Liver (tissue), 9 donors: ENCODE data around the gene OR4K5. TPM values are rescaled to one million over a fixed set of nuclear protein-coding genes. Genes with fewer than 3 reads are reported as not detected.
A peak's percentile ranks its signal among the peaks of the same experiment; 100 is the strongest.

Experiments
- DNase-seq: peaks from one replicate; pipeline ENCODE4 v3.0.0-alpha.2; 2017; ENCODE audit warnings: low spot score
- H3K27ac ChIP-seq, 2 donors: one replicate each; pipeline ENCODE4 v1.7.0; 2013; ENCODE audit warnings: inconsistent platforms in 2 of 2, low read length in 2 of 2, control low read depth in 1 of 2, low read depth in 1 of 2, mild to moderate bottlenecking in 1 of 2
- H3K27me3 ChIP-seq, 4 donors: one replicate each; pipeline versions ENCODE4 v1.6.1 to v1.7.0; 2013; ENCODE audit warnings: low read length in 3 of 4, inconsistent platforms in 1 of 4, mild to moderate bottlenecking in 1 of 4, moderate library complexity in 1 of 4; ENCODE audit not compliant: control insufficient read depth in 4 of 4, insufficient read depth in 4 of 4
- H3K36me3 ChIP-seq, 4 donors: one replicate each; pipeline versions ENCODE4 v1.6.1 to v1.7.0; 2013; ENCODE audit warnings: low read length in 3 of 4, mild to moderate bottlenecking in 3 of 4, low read depth in 1 of 4, moderate library complexity in 1 of 4; ENCODE audit not compliant: control insufficient read depth in 4 of 4, insufficient read depth in 3 of 4
- H3K4me1 ChIP-seq, 4 donors: one replicate each; pipeline versions ENCODE4 v1.6.1 to v1.7.0; 2013; ENCODE audit warnings: low read length in 3 of 4, mild to moderate bottlenecking in 3 of 4, moderate library complexity in 1 of 4; ENCODE audit not compliant: control insufficient read depth in 4 of 4, insufficient read depth in 4 of 4
- H3K4me3 ChIP-seq, 3 donors: one replicate each; pipeline versions ENCODE4 v1.6.1 to v1.7.0; 2013; ENCODE audit warnings: low read length in 3 of 3, control low read depth in 1 of 3, low read depth in 1 of 3, mild to moderate bottlenecking in 1 of 3
- H3K9ac ChIP-seq, 2 donors: one replicate each; pipeline ENCODE4 v1.7.0; 2013; ENCODE audit warnings: low read length in 2 of 2, mild to moderate bottlenecking in 2 of 2, moderate library complexity in 2 of 2, control low read depth in 1 of 2, low read depth in 1 of 2
- H3K9me3 ChIP-seq, 4 donors: one replicate each; pipeline versions ENCODE4 v1.6.1 to v1.7.0; 2013; ENCODE audit warnings: low read length in 3 of 4; ENCODE audit not compliant: control insufficient read depth in 4 of 4
- EGR1 ChIP-seq, 2 donors: IDR thresholded peaks; 2 replicates each; pipeline ENCODE4 v1.6.1; 2016 to 2018; ENCODE audit warnings: antibody characterized with exemption in 2 of 2, low read depth in 2 of 2
- FOXA1 ChIP-seq: IDR thresholded peaks from 2 replicates; pipeline ENCODE4 v1.6.1; 2016; ENCODE audit warnings: antibody characterized with exemption
- FOXA2 ChIP-seq: IDR thresholded peaks from 2 replicates; pipeline ENCODE4 v1.6.1; 2016; ENCODE audit warnings: antibody characterized with exemption
- GABPA ChIP-seq, 2 donors: IDR thresholded peaks in 1 of 2; conservative IDR thresholded peaks in 1 of 2; 2 replicates each; pipeline ENCODE4 v1.6.1; 2016; ENCODE audit warnings: antibody characterized with exemption in 2 of 2, mild to moderate bottlenecking in 1 of 2, moderate library complexity in 1 of 2
- HNF4A ChIP-seq, 2 donors: conservative IDR thresholded peaks; 2 replicates each; pipeline ENCODE4 v1.6.1; 2016; ENCODE audit warnings: antibody characterized with exemption in 2 of 2, mild to moderate bottlenecking in 2 of 2
- HNF4G ChIP-seq: IDR thresholded peaks from 2 replicates; pipeline ENCODE4 v1.6.1; 2016; ENCODE audit warnings: antibody characterized with exemption
- JUND ChIP-seq, 2 donors: IDR thresholded peaks; 2 replicates each; pipeline ENCODE4 v1.6.1; 2016; ENCODE audit warnings: antibody characterized with exemption in 2 of 2
- NR2F2 ChIP-seq: IDR thresholded peaks from 2 replicates; pipeline ENCODE4 v1.6.1; 2016; ENCODE audit warnings: antibody characterized with exemption
- RAD21 ChIP-seq, 2 donors: IDR thresholded peaks; 2 replicates each; pipeline ENCODE4 v1.6.1; 2016; ENCODE audit warnings: antibody characterized with exemption in 2 of 2, mild to moderate bottlenecking in 2 of 2
- RXRA ChIP-seq, 2 donors: IDR thresholded peaks; 2 replicates each; pipeline ENCODE4 v1.6.1; 2017 to 2018; ENCODE audit warnings: antibody characterized with exemption in 2 of 2, mild to moderate bottlenecking in 1 of 2
- SP1 ChIP-seq: IDR thresholded peaks from 2 replicates; pipeline ENCODE4 v1.6.1; 2018; ENCODE audit warnings: antibody characterized with exemption, mild to moderate bottlenecking
- TAF1 ChIP-seq: conservative IDR thresholded peaks from 2 replicates; pipeline ENCODE4 v1.6.1; 2016; ENCODE audit warnings: antibody characterized with exemption, mild to moderate bottlenecking
- YY1 ChIP-seq: IDR thresholded peaks from 2 replicates; pipeline ENCODE4 v1.6.1; 2016; ENCODE audit warnings: antibody characterized with exemption, mild to moderate bottlenecking
- WGBS: extraction: QIAGEN DNeasy Blood & Tissue Kit; methylation state at CpG from one replicate; pipeline ENCODE4 v1.1.7; 2013; 5-methylcytosine and 5-hydroxymethylcytosine counted together
- polyA plus RNA-seq, 2 donors: library from polyadenylated mRNA; stranded (reverse) in 1 of 2; unstranded in 1 of 2; fragments of 200-250 nt in 1 of 2; fragments of >200 nt in 1 of 2; fragmentation: Nextera tagmentation in 1 of 2; extraction: Ambion mirVana in 1 of 2; gene quantifications; one replicate each; pipeline versions ENCODE4 v1.2.1 to v1.2.3, GENCODE V29; 2013 to 2015
- total RNA-seq, 2 donors: library from RNA; depleted of rRNA; stranded (reverse); fragments of >200 nt; gene quantifications; one replicate each; pipeline ENCODE4 v1.2.3, GENCODE V29; 2014
- TF ChIP-seq, protein P1 (sequence below): fragments of 150-350 bp; IDR thresholded peaks from 2 replicates; pipeline ENCODE4 v1.5.1; 2017; ENCODE audit warnings: improper control_type of control experiment, low read depth, low read length; ENCODE audit not compliant: missing input control
- TF ChIP-seq, protein P2 (sequence below): IDR thresholded peaks from 2 replicates; pipeline ENCODE4 v1.6.1; 2016; ENCODE audit warnings: antibody characterized with exemption
- TF ChIP-seq, protein P3 (sequence below): IDR thresholded peaks from 2 replicates; pipeline ENCODE4 v1.6.1; 2016; ENCODE audit warnings: antibody characterized with exemption, mild to moderate bottlenecking
- TF ChIP-seq, protein P4 (sequence below): IDR thresholded peaks from 2 replicates; pipeline ENCODE4 v1.6.1; 2016; ENCODE audit warnings: antibody characterized with exemption
- TF ChIP-seq, protein P5 (sequence below): IDR thresholded peaks from 2 replicates; pipeline ENCODE4 v1.6.1; 2016; ENCODE audit warnings: antibody characterized with exemption
- donor health status: healthy.
- donor health status: healthy.
- donor health status: healthy.
- donor health status: healthy.
- donor health status: healthy.

OR4K5 gene
- total and polyA plus RNA-seq, 4 donors: not detected

DNA sequence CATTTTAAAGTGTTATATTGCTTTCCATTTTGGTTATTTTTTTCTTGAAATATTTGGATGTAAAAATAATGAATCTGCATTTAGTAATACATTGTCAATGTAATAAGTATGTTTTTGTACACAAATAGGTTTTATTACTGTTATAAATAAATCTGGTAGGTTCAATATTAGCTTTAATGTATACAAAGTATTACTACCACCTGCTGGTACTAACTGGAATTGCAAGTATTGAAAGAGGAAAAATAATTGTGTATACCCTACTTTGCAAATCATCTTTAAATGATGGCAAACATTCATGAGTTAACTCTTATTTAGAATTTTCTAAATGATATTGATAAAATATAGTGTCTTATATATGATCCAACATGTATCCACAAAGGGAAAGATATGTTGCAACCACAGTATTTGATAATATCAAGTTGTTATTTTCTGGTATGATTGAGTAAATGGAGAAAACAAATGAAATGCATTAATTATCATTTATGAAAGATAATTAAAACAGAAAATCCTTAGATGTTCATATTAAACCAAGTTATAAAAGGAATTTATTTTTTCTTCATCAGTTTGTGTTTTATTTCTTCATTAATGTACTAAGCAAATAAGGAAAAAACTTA lies 42.3 kb upstream of the OR4K5 start:
- Histone ChIP-seq H3K4me3 (no peak overlapping the region), H3K27ac (no peak overlapping the region), H3K36me3 (no peaks in the 10 kb centered on the region), H3K9me3 (no peaks in the 10 kb centered on the region), H3K9ac (no peak overlapping the region), H3K27me3 (no peaks in the 10 kb centered on the region), H3K4me1 (no peaks in the 10 kb centered on the region)
- DNase-seq: no peak
- peak in 1 of 2 donors; percentile 38 for TF ChIP-seq RAD21 (IDR thresholded peaks at IDR 0.05)
- TF ChIP-seq SP1: no peak
- TF ChIP-seq, protein P1, sequence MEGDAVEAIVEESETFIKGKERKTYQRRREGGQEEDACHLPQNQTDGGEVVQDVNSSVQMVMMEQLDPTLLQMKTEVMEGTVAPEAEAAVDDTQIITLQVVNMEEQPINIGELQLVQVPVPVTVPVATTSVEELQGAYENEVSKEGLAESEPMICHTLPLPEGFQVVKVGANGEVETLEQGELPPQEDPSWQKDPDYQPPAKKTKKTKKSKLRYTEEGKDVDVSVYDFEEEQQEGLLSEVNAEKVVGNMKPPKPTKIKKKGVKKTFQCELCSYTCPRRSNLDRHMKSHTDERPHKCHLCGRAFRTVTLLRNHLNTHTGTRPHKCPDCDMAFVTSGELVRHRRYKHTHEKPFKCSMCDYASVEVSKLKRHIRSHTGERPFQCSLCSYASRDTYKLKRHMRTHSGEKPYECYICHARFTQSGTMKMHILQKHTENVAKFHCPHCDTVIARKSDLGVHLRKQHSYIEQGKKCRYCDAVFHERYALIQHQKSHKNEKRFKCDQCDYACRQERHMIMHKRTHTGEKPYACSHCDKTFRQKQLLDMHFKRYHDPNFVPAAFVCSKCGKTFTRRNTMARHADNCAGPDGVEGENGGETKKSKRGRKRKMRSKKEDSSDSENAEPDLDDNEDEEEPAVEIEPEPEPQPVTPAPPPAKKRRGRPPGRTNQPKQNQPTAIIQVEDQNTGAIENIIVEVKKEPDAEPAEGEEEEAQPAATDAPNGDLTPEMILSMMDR: peak; percentile 39
- TF ChIP-seq HNF4G: no peak

DNA sequence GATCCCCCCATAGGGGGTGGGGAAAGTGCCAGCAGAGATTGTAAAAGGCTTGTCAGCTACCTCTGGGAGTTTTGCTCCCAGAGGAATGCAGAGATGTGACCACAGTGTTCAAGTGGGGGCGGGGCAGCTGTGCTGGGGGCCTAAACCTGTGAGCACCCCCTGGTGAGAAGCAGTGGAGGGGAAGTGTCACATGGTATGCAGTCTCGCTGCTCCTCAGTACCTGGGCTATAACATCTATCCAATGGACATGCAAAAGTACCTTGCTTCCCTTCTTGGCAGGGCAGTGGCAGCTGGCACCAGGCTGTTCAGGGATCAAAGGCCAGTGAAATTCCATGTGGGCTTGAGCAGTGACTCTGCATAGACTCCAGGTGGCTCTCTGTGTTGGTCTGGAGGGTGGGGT lies 25.1 kb upstream of the OR4K5 start:
- Histone ChIP-seq H3K9ac (no peak overlapping the region), H3K27ac (no peak overlapping the region), H3K36me3 (no peaks in the 10 kb centered on the region), H3K4me3 (peak overlapping the region in 1 of 3 donors; percentile 56), H3K9me3 (peaks cover 2 to 24% (median 11%) of the 10 kb centered on the region in 4 donors), H3K27me3 (no peaks in the 10 kb centered on the region), H3K4me1 (no peaks in the 10 kb centered on the region)
- DNase-seq: no peak
- 50% methylated on average over 2 of the region's 2 CpGs for WGBS
- TF ChIP-seq, protein P2, sequence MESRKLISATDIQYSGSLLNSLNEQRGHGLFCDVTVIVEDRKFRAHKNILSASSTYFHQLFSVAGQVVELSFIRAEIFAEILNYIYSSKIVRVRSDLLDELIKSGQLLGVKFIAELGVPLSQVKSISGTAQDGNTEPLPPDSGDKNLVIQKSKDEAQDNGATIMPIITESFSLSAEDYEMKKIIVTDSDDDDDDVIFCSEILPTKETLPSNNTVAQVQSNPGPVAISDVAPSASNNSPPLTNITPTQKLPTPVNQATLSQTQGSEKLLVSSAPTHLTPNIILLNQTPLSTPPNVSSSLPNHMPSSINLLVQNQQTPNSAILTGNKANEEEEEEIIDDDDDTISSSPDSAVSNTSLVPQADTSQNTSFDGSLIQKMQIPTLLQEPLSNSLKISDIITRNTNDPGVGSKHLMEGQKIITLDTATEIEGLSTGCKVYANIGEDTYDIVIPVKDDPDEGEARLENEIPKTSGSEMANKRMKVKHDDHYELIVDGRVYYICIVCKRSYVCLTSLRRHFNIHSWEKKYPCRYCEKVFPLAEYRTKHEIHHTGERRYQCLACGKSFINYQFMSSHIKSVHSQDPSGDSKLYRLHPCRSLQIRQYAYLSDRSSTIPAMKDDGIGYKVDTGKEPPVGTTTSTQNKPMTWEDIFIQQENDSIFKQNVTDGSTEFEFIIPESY: no peak
- TF ChIP-seq RXRA (IDR thresholded peaks at IDR 0.05) (no peak), JUND (IDR thresholded peaks at IDR 0.05) (no peak), HNF4A (conservative IDR thresholded peaks at IDR 0.05) (no peak), YY1 (no peak), HNF4G (no peak), TAF1 (no peak), GABPA (IDR thresholded peaks at IDR 0.05 in 1 of 2, conservative IDR thresholded peaks at IDR 0.05 in 1 of 2) (no peak), RAD21 (IDR thresholded peaks at IDR 0.05) (no peak), SP1 (no peak), FOXA1 (no peak), NR2F2 (no peak), EGR1 (IDR thresholded peaks at IDR 0.05; ENCODE audit: low read depth in 2 of 2) (no peak), FOXA2 (no peak)
- TF ChIP-seq, protein P3, sequence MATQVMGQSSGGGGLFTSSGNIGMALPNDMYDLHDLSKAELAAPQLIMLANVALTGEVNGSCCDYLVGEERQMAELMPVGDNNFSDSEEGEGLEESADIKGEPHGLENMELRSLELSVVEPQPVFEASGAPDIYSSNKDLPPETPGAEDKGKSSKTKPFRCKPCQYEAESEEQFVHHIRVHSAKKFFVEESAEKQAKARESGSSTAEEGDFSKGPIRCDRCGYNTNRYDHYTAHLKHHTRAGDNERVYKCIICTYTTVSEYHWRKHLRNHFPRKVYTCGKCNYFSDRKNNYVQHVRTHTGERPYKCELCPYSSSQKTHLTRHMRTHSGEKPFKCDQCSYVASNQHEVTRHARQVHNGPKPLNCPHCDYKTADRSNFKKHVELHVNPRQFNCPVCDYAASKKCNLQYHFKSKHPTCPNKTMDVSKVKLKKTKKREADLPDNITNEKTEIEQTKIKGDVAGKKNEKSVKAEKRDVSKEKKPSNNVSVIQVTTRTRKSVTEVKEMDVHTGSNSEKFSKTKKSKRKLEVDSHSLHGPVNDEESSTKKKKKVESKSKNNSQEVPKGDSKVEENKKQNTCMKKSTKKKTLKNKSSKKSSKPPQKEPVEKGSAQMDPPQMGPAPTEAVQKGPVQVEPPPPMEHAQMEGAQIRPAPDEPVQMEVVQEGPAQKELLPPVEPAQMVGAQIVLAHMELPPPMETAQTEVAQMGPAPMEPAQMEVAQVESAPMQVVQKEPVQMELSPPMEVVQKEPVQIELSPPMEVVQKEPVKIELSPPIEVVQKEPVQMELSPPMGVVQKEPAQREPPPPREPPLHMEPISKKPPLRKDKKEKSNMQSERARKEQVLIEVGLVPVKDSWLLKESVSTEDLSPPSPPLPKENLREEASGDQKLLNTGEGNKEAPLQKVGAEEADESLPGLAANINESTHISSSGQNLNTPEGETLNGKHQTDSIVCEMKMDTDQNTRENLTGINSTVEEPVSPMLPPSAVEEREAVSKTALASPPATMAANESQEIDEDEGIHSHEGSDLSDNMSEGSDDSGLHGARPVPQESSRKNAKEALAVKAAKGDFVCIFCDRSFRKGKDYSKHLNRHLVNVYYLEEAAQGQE: no peak
- TF ChIP-seq, protein P4, sequence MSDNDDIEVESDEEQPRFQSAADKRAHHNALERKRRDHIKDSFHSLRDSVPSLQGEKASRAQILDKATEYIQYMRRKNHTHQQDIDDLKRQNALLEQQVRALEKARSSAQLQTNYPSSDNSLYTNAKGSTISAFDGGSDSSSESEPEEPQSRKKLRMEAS: no peak
- TF ChIP-seq, protein P1: no peak
- TF ChIP-seq, protein P5, sequence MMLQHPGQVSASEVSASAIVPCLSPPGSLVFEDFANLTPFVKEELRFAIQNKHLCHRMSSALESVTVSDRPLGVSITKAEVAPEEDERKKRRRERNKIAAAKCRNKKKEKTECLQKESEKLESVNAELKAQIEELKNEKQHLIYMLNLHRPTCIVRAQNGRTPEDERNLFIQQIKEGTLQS: no peak
